CD4-positive, alpha-beta T cell (primary cell): ENCODE measurements around the gene TP53I13. TPM values are rescaled to one million over a fixed set of nuclear protein-coding genes. Genes with fewer than 3 reads are reported as not detected.

Experiments
- ATAC-seq: fragments of 200-7000 bp; cut with Tn5 transposase; one replicate; pipeline ENCODE4 v1.10.0; 2022; ENCODE audit warnings: mild to moderate bottlenecking; ENCODE audit not compliant: poor library complexity
- CTCF ChIA-PET: fragments of 350-600 bp; sonication (Branson Sonifier 250); formaldehyde crosslinking; loops from one replicate; lab custom pipeline; 2021; ENCODE audit warnings: antibody characterized with exemption, inconsistent platforms; lab: Charles Lee
- POLR2A ChIA-PET: fragments of 350-600 bp; sonication (Branson Sonifier 250); formaldehyde crosslinking; loops from one replicate; lab custom pipeline; 2021; ENCODE audit warnings: antibody characterized with exemption, inconsistent platforms; lab: Charles Lee
- DNase-seq, 14 experiments: peaks; one replicate each; pipeline ENCODE4 v3.0.0-alpha.2; 2013 to 2020; ENCODE audit warnings: mixed read lengths in 2 of 14
- H3K27ac ChIP-seq, 2 donors: one replicate each; pipeline versions ENCODE4 v1.5.1 to v1.7.0; 2013; ENCODE audit warnings: low read length in 2 of 2, low read depth in 1 of 2, mild to moderate bottlenecking in 1 of 2
- H3K27me3 ChIP-seq, 2 experiments: 1 replicate in 1 of 2; 2 replicates in 1 of 2; pipeline versions ENCODE4 v1.6.1 to v1.7.0; 2013; ENCODE audit warnings: low read length in 2 of 2, control low read depth in 1 of 2, mild to moderate bottlenecking in 1 of 2, moderate library complexity in 1 of 2; ENCODE audit not compliant: insufficient read depth in 2 of 2, control insufficient read depth in 1 of 2
- H3K36me3 ChIP-seq: one replicate; pipeline ENCODE4 v1.6.1; 2013; ENCODE audit warnings: low read length, control low read depth; ENCODE audit not compliant: insufficient read depth
- H3K4me1 ChIP-seq: one replicate; pipeline ENCODE4 v1.6.1; 2013; ENCODE audit warnings: low read length, control low read depth; ENCODE audit not compliant: insufficient read depth
- H3K4me3 ChIP-seq: one replicate; pipeline ENCODE4 v1.5.1; 2013; ENCODE audit warnings: mild to moderate bottlenecking, low read length, moderate library complexity
- H3K9me3 ChIP-seq, 2 experiments: 1 replicate in 1 of 2; 2 replicates in 1 of 2; pipeline versions ENCODE4 v1.6.1 to v1.7.0; 2013; ENCODE audit warnings: low read length in 2 of 2, mild to moderate bottlenecking in 2 of 2, control low read depth in 1 of 2, moderate library complexity in 1 of 2; ENCODE audit not compliant: control insufficient read depth in 1 of 2, insufficient read depth in 1 of 2
- H3K27ac Mint-ChIP-seq: one replicate; pipeline ENCODE4 v1.8.0; 2020; ENCODE audit warnings: mixed read lengths
- H3K27me3 Mint-ChIP-seq: one replicate; pipeline ENCODE4 v1.8.0; 2021; ENCODE audit warnings: mixed read lengths
- H3K36me3 Mint-ChIP-seq: one replicate; pipeline ENCODE4 v1.8.0; 2021; ENCODE audit warnings: low read depth, mixed read lengths
- H3K4me1 Mint-ChIP-seq: one replicate; pipeline ENCODE4 v1.8.0; 2021; ENCODE audit warnings: low read depth, mixed read lengths
- H3K4me3 Mint-ChIP-seq: one replicate; pipeline ENCODE4 v1.8.0; 2020; ENCODE audit warnings: mild to moderate bottlenecking, mixed read lengths
- H3K9me3 Mint-ChIP-seq: one replicate; pipeline ENCODE4 v1.8.0; 2020; ENCODE audit warnings: mixed read lengths
- intact Hi-C, 2 experiments: fragments of 100-400 bp; cut with DNase I in 1 of 2; cut with micrococcal nuclease in 1 of 2; formaldehyde crosslinking; loops; one replicate each; pipeline versions ENCODE4 v1.15.1 to v1.9.0; 2023 to 2025; cut with DNase I, micrococcal nuclease
- total RNA-seq, 174 experiments: library from RNA in 2 of 174; stranded (reverse) in 2 of 174; gene quantifications; one replicate each; pipeline ENCODE4 v1.2.3 and lab custom pipeline; 2021 to 2026
- TF ChIP-seq, protein P1 (sequence below): fragments of 200-600 bp; IDR thresholded peaks from one replicate; pipeline ENCODE4 v1.8.0; 2022; ENCODE audit warnings: antibody characterized with exemption, mild to moderate bottlenecking

The TP53I13 gene
- total RNA-seq, 2 experiments from 2014 or later: 45.8 to 47.7 TPM

DNA sequence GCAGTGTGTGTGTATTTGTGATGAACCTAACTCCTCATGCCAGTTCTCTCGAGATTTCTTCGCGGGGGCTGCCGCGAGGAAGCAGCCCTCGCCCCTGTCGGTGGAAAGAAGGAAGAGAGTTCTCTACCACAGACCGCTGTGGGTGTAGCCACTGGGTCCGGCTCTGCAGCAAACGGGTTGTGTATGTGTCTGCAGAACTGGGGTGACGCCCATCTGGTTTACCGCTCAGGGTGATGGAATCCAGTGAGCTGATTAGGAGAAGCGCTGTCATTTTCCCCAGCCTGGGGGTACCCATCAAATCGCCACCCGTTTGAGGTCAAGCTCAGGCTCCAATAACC is 46.5 kb downstream of the TP53I13 start:
- intact Hi-C loops: loop anchor here (1.0 to 10.0 kb wide), 4 partner anchors 26 to 320 kb away; partner anchors contain the start of genes ABHD15 (in 2 of the 2), TP53I13 (in 2 of the 2), GIT1 (in 1 of the 2) and SSH2 (in 1 of the 2)
- peak; percentile 43 to 89 (median 64) for DNase-seq
- peak overlapping the region; percentile 91 for H3K4me3 Mint-ChIP-seq
- Histone ChIP-seq H3K27ac (peak overlapping the region in 1 of 2 donors; percentile 44), H3K4me3 (peak overlapping the region; percentile 68), H3K4me1 (peaks cover 62% of the 10 kb centered on the region), H3K27me3 (no peaks in the 10 kb centered on the region), H3K9me3 (no peaks in the 10 kb centered on the region), H3K36me3 (no peaks in the 10 kb centered on the region)
- peak; percentile 45 for ATAC-seq
- no peaks in the 10 kb centered on the region for H3K36me3 Mint-ChIP-seq
- TF ChIP-seq, protein P1, sequence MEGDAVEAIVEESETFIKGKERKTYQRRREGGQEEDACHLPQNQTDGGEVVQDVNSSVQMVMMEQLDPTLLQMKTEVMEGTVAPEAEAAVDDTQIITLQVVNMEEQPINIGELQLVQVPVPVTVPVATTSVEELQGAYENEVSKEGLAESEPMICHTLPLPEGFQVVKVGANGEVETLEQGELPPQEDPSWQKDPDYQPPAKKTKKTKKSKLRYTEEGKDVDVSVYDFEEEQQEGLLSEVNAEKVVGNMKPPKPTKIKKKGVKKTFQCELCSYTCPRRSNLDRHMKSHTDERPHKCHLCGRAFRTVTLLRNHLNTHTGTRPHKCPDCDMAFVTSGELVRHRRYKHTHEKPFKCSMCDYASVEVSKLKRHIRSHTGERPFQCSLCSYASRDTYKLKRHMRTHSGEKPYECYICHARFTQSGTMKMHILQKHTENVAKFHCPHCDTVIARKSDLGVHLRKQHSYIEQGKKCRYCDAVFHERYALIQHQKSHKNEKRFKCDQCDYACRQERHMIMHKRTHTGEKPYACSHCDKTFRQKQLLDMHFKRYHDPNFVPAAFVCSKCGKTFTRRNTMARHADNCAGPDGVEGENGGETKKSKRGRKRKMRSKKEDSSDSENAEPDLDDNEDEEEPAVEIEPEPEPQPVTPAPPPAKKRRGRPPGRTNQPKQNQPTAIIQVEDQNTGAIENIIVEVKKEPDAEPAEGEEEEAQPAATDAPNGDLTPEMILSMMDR: no peak
- ChIA-PET POLR2A (interaction anchor here (0.6 to 4.3 kb wide), 17 partner anchors 10 to 1695 kb away, joined by 3 to 40 read pairs (median 5); partner anchors contain the start of genes ABHD15, ANKRD13B and TP53I13), CTCF (interaction anchor here (0.8 to 6.5 kb wide), 5 partner anchors 9 to 164 kb away, joined by 3 to 96 read pairs (median 7); partner anchors contain the start of genes ANKRD13B and CORO6)
- H3K27me3 Mint-ChIP-seq: no peaks in the 10 kb centered on the region
- H3K4me1 Mint-ChIP-seq: peaks cover 40% of the 10 kb centered on the region
- H3K9me3 Mint-ChIP-seq: no peaks in the 10 kb centered on the region
- peak overlapping the region; percentile 79 for H3K27ac Mint-ChIP-seq

DNA sequence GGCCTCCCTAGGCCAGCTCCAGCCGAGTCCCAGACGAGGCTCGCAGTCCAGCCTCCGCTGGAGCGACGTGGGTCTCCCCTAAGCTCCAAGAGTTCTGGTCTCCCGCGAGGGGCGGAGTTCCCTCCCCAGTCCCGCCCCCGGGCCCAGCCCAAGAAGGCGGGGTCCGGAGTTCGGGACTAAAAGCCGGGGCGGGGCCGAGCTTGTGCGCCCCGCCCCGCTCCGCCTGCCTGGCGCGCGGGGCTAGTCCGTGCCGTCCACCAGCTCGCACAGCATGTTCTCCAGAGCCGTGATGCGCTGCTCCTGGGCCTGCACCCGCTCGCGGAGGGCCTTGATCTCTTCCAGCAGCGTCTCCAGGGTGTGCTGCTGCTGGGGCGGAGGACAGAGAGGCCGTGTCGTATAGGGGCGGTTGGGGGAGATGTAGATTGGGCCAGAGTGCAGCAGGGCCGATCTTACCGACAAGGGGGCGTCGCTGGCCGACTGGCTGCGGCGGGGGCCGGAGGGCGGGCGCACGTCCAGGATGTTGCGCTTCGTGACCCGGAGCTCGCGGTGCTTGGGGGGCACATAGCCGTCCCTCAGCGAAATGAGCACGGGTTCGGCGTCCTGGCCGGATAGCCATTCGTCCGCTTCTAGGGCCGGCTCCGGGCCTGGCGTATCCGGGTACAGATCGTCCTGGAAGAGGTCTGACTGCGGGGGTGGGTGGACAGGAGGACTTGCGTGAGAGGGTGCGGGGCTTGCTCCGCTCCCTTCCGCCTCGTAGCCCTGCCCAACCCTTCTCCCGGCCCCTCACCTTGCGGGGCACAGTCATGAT is 47.2 kb downstream of the TP53I13 start:
- ChIA-PET CTCF (interaction anchor here (0.8 to 6.5 kb wide), 8 partner anchors 16 to 164 kb away, joined by 3 to 96 read pairs (median 11); partner anchors contain the start of gene ANKRD13B), POLR2A (interaction anchor here (0.8 to 4.3 kb wide), 18 partner anchors 9 to 315 kb away, joined by 3 to 40 read pairs (median 4); partner anchors contain the start of genes ABHD15, ANKRD13B and TP53I13)
- Mint-ChIP-seq H3K4me1 (peaks cover 40% of the 10 kb centered on the region), H3K4me3 (peak overlapping the region; percentile 91), H3K36me3 (no peaks in the 10 kb centered on the region), H3K9me3 (no peaks in the 10 kb centered on the region), H3K27ac (peak overlapping the region; percentile 79), H3K27me3 (no peaks in the 10 kb centered on the region)
- ATAC-seq: peak; percentile 45
- no peaks in the 10 kb centered on the region for H3K36me3 ChIP-seq
- peaks cover 62% of the 10 kb centered on the region for H3K4me1 ChIP-seq
- peak overlapping the region; percentile 15 to 44 for H3K27ac ChIP-seq
- H3K27me3 ChIP-seq: no peaks in the 10 kb centered on the region
- DNase-seq: peak; percentile 66 to 93 (median 82)
- intact Hi-C loops: loop anchor here (1.0 to 10.0 kb wide), 4 partner anchors 26 to 319 kb away; partner anchors contain the start of genes ABHD15 (in 2 of the 2), TP53I13 (in 2 of the 2), GIT1 (in 1 of the 2) and SSH2 (in 1 of the 2)
- H3K9me3 ChIP-seq: no peaks in the 10 kb centered on the region
- peak overlapping the region; percentile 68 for H3K4me3 ChIP-seq
- TF ChIP-seq, protein P1: no peak

DNA sequence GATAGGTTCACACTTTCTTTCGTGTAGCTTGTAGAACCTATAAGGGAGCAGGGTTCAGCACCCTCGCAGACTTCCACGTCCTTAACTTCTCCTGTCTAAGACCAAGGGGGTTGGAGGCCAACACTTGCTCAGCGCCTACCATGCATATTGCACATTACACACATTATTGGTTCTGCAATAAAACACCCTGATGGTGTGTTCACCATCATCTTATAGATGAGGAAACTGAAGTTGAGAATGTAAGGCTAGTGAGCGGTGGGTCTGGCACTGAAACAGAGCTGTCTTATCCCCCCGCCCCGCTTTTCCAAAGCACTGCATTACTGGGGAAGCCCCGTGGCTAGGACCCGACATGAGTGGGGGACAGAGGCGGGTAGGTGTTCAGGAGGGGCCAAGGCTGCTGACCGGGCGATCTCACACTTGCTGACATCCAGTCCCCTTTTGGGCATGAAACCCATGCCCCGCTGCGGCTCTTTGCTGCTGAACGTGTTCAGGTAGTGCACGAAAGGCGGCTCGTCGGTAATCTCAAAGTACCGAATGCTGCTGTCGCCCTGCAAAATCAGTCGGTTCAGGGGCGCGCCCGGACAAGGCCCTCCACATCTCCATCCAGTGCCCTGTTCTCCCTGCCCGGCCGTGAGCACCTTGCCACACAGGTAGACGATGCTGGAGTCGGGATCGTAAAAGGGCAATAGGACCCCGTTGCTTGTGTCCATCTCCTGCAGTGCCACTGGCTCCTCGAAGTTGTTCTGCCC is 48.0 kb downstream of the TP53I13 start:
- H3K36me3 ChIP-seq: no peaks in the 10 kb centered on the region
- intact Hi-C loops: loop anchor here (1.0 to 10.0 kb wide), 5 partner anchors 27 to 318 kb away; partner anchors contain the start of genes ABHD15 (in 2 of the 2), TP53I13 (in 2 of the 2), GIT1 (in 1 of the 2) and SSH2 (in 1 of the 2)
- DNase-seq (peak in 2 of 14 experiments; percentile 38 to 49), ATAC-seq (no peak)
- TF ChIP-seq, protein P1: no peak
- peak overlapping the region; percentile 68 for H3K4me3 ChIP-seq
- peaks cover 62% of the 10 kb centered on the region for H3K4me1 ChIP-seq
- H3K4me3 Mint-ChIP-seq: peak overlapping the region; percentile 91
- H3K9me3 Mint-ChIP-seq: no peaks in the 10 kb centered on the region
- peaks cover 44% of the 10 kb centered on the region for H3K4me1 Mint-ChIP-seq
- H3K27ac Mint-ChIP-seq: peak overlapping the region; percentile 79
- no peak overlapping the region for H3K27ac ChIP-seq
- ChIA-PET POLR2A (interaction anchor here (0.7 to 4.3 kb wide), 25 partner anchors 8 to 322 kb away, joined by 3 to 40 read pairs (median 9); partner anchors contain the start of genes ABHD15, ANKRD13B, NUFIP2 and SSH2), CTCF (interaction anchor here (0.7 to 6.5 kb wide), 29 partner anchors 9 to 500 kb away, joined by 3 to 96 read pairs (median 7); partner anchors contain the start of genes ABHD15, ANKRD13B, SSH2 and TP53I13)
- no peaks in the 10 kb centered on the region for H3K27me3 Mint-ChIP-seq
- no peaks in the 10 kb centered on the region for H3K9me3 ChIP-seq
- no peaks in the 10 kb centered on the region for H3K27me3 ChIP-seq
- H3K36me3 Mint-ChIP-seq: no peaks in the 10 kb centered on the region
